GM12878 (cell line): ENCODE results near the gene SNX33.

ENCODE experiments used
- CTCF ChIP-seq, 3 experiments: IDR thresholded peaks in 2 of 3; conservative IDR thresholded peaks in 1 of 3; 2 replicates each; pipeline ENCODE4 v1.5.1; 2011; ENCODE audit warnings: low read depth in 3 of 3, low read length in 3 of 3, mild to moderate bottlenecking in 3 of 3, control low read depth in 2 of 3, moderate library complexity in 2 of 3, inconsistent platforms in 1 of 3, mixed read lengths in 1 of 3; ENCODE audit not compliant: control insufficient read depth in 2 of 3, insufficient read depth in 1 of 3; ENCODE audit errors: extremely low read depth in 1 of 3
- ESRRA ChIP-seq: IDR thresholded peaks from 2 replicates; pipeline ENCODE4 v1.6.1; 2012; ENCODE audit warnings: mild to moderate bottlenecking, low read length, improper control_type of control experiment
- HCFC1 ChIP-seq: fragments of 150-350 bp; IDR thresholded peaks from 2 replicates; pipeline ENCODE4 v1.6.1; 2014; ENCODE audit warnings: low read length
- KAT2A ChIP-seq: conservative IDR thresholded peaks from 2 replicates; pipeline ENCODE4 v1.6.1; 2011; ENCODE audit warnings: low read depth, low read length; ENCODE audit not compliant: control insufficient read depth
- NFIC ChIP-seq: IDR thresholded peaks from 2 replicates; pipeline ENCODE4 v1.6.1; 2012; ENCODE audit warnings: low read depth, mild to moderate bottlenecking, inconsistent platforms, low read length, moderate library complexity
- NFYB ChIP-seq: IDR thresholded peaks from 2 replicates; pipeline ENCODE4 v1.6.1; 2011; ENCODE audit warnings: low read depth, mild to moderate bottlenecking, low read length, improper control_type of control experiment, moderate library complexity; ENCODE audit not compliant: insufficient read depth
- POLR2A ChIP-seq: IDR thresholded peaks from 2 replicates; pipeline ENCODE4 v1.6.1; 2011; ENCODE audit warnings: low read depth, mild to moderate bottlenecking, low read length

- TF ChIP-seq KAT2A (no peak), CTCF (IDR thresholded peaks at IDR 0.05 in 2 of 3, conservative IDR thresholded peaks at IDR 0.05 in 1 of 3; ENCODE audit: control insufficient read depth in 2 of 3, extremely low read depth in 1 of 3, insufficient read depth in 1 of 3, low read depth in 3 of 3, low read length in 3 of 3) (no peak), HCFC1 (no peak), POLR2A (no peak), NFIC (no peak), ESRRA (no peak), NFYB (no peak)
Observed at GRCh38 chr15:75599401-75599800, 48.3 kb upstream of the SNX33 start.
